ENCODE results near the gene VDR. TPM values are rescaled to one million over a fixed set of nuclear protein-coding genes. Genes with fewer than 3 reads are reported as not detected.

Gene VDR
- polyA plus RNA-seq, 1 donor from 2014 or later, result not detected

GRCh38 chr12:47793015-47793681 lies 111.6 kb downstream of the VDR start:
- Histone ChIP-seq H3K79me2 (replicated peaks; ENCODE audit: insufficient read depth, low read length) (no peaks in the 10 kb centered on the region), H3K9me2 (ENCODE audit: insufficient read depth, low read length) (no peaks in the 10 kb centered on the region), H2AFZ (ENCODE audit: low read depth, low read length) (no peak overlapping the region), H3K36me3 (ENCODE audit: insufficient read depth, low read length) (no peaks in the 10 kb centered on the region), H3K4me2 (ENCODE audit: low read length) (no peak overlapping the region), H3K9ac (ENCODE audit: low read length) (no peak overlapping the region), H3F3A (ENCODE audit: insufficient read depth, low read length, poor library complexity, severe bottlenecking) (no peaks in the 10 kb centered on the region), H3K9me3 (ENCODE audit: low read length) (no peaks in the 10 kb centered on the region), H3K27me3 (ENCODE audit: insufficient read depth, low read depth, low read length) (no peaks in the 10 kb centered on the region), H3K4me3 (ENCODE audit: low read length) (no peak overlapping the region), H3K27ac (ENCODE audit: low read length) (no peak overlapping the region), H4K20me1 (ENCODE audit: insufficient read depth) (no peaks in the 10 kb centered on the region)
- TF ChIP-seq EZH2 (IDR thresholded peaks at IDR 0.05; ENCODE audit: borderline replicate concordance, insufficient read depth, low read length, poor library complexity, severe bottlenecking) (no peak), REST (IDR thresholded peaks at IDR 0.05; ENCODE audit: borderline replicate concordance) (no peak)

GRCh38 chr12:47791874-47792273 lies 112.9 kb downstream of the VDR start:
- Histone ChIP-seq H3K9ac (ENCODE audit: low read length) (no peak overlapping the region), H3K9me3 (ENCODE audit: low read length) (no peaks in the 10 kb centered on the region), H4K20me1 (ENCODE audit: insufficient read depth) (no peaks in the 10 kb centered on the region), H3K4me3 (ENCODE audit: low read length) (no peak overlapping the region), H3K36me3 (ENCODE audit: insufficient read depth, low read length) (peaks cover 3% of the 10 kb centered on the region), H3K27me3 (ENCODE audit: insufficient read depth, low read depth, low read length) (no peaks in the 10 kb centered on the region), H3K4me2 (ENCODE audit: low read length) (no peak overlapping the region), H3F3A (ENCODE audit: insufficient read depth, low read length, poor library complexity, severe bottlenecking) (no peaks in the 10 kb centered on the region), H3K9me2 (ENCODE audit: insufficient read depth, low read length) (no peaks in the 10 kb centered on the region), H3K27ac (ENCODE audit: low read length) (no peak overlapping the region), H2AFZ (ENCODE audit: low read depth, low read length) (no peak overlapping the region), H3K79me2 (replicated peaks; ENCODE audit: insufficient read depth, low read length) (no peaks in the 10 kb centered on the region)
- TF ChIP-seq POLR2AphosphoS5 (IDR thresholded peaks at IDR 0.05) (no peak), MXI1 (conservative IDR thresholded peaks at IDR 0.05; ENCODE audit: poor library complexity, severe bottlenecking) (no peak), EZH2 (IDR thresholded peaks at IDR 0.05; ENCODE audit: borderline replicate concordance, insufficient read depth, low read length, poor library complexity, severe bottlenecking) (no peak), REST (IDR thresholded peaks at IDR 0.05; ENCODE audit: borderline replicate concordance) (no peak), SMC3 (conservative IDR thresholded peaks at IDR 0.05; ENCODE audit: poor library complexity) (no peak), CTCF (IDR thresholded peaks at IDR 0.05; ENCODE audit: poor library complexity, severe bottlenecking) (no peak)

Other genes starting within 250 kb of the VDR start
- gene RPAP3, start 199.0 kb downstream of the VDR start, polyA plus RNA-seq, result 33.8 and 39.7 TPM in 2 replicates
- not detected in 2 replicates for gene ENDOU, start 179.5 kb downstream of the VDR start, polyA plus RNA-seq
- 0.30 and 1.5 TPM in 2 replicates for gene RAPGEF3, start 146.1 kb downstream of the VDR start, polyA plus RNA-seq
- gene SLC48A1, start 131.8 kb downstream of the VDR start, polyA plus RNA-seq, result 8.0 and 8.5 TPM in 2 replicates
- 30.2 and 51.5 TPM in 2 replicates for gene HDAC7, start 85.1 kb downstream of the VDR start, polyA plus RNA-seq
- 286 and 290 TPM in 2 replicates for gene TMEM106C, start 58.6 kb upstream of the VDR start, polyA plus RNA-seq
- gene COL2A1, start 99.5 kb upstream of the VDR start, polyA plus RNA-seq, result 1.2 and 1.3 TPM in 2 replicates
- 12.3 and 14.0 TPM in 2 replicates for gene SENP1, start 201.1 kb upstream of the VDR start, polyA plus RNA-seq
- 122 and 137 TPM in 2 replicates for gene PFKM, start 214.4 kb upstream of the VDR start, polyA plus RNA-seq